ENCODE measurements around the gene MAST4.
"Not testable (repeated sequence)": the region's sequence is repeated elsewhere in the genome, so short reads cannot be mapped to it uniquely, and the experiment has no call there.

The MAST4 gene

DNA sequence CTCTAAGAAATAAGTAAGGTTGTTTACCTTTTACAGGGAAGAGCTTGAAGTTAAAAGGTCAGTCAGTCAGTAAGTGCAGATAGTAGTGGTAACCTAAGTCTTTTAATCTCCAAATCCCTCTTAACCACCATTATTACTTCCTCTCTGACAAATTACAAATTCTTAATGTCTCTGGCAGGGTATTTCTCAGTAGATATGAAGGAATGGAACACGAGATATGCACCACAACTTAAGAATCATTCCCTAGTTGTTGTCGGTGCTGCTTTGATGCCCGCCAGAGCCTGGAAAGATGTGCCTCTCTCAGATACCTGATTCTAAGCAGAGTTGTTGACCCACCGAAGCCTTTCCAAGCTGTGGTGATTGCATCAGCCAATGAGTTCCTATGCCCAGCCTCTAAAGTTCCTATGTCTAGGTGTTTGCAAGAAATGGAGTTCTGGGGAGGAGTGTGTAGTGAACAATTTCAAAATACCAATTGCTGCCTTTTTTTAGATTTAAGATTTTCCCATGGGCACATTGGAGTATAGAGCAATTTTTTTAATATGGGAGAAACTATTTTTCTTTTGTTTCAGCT, 521.9 kb downstream of the MAST4 start:
- DNase-seq (ENCODE audit: low spot score): no peak
- POLR2A ChIA-PET (ENCODE audit: low non-redundant PET): no interaction called here
- TF ChIP-seq, protein P1, sequence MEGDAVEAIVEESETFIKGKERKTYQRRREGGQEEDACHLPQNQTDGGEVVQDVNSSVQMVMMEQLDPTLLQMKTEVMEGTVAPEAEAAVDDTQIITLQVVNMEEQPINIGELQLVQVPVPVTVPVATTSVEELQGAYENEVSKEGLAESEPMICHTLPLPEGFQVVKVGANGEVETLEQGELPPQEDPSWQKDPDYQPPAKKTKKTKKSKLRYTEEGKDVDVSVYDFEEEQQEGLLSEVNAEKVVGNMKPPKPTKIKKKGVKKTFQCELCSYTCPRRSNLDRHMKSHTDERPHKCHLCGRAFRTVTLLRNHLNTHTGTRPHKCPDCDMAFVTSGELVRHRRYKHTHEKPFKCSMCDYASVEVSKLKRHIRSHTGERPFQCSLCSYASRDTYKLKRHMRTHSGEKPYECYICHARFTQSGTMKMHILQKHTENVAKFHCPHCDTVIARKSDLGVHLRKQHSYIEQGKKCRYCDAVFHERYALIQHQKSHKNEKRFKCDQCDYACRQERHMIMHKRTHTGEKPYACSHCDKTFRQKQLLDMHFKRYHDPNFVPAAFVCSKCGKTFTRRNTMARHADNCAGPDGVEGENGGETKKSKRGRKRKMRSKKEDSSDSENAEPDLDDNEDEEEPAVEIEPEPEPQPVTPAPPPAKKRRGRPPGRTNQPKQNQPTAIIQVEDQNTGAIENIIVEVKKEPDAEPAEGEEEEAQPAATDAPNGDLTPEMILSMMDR (conservative IDR thresholded peaks at IDR 0.05; ENCODE audit: low read depth): no peak
- CTCF ChIA-PET: no interaction called here
- no peak overlapping the region for H3K27ac ChIP-seq

DNA sequence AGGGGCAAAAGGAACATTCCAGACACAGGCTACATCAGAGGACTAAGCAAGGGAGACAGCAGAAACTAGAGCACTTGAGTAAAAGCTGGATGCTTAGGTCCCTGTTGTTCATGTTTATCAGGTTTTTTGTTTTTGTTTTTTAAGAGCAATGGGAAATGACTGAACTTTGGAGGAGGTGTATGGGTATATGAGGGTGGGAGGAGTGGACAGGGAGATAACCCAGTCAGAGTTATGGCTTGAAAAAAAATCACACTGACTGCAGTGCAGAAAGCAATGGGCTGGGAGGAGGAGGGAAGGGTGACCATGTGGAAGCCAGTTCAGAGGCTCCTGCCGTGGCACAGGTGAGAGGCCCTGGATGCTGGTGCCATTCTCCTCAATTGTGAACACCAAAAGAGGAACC, 522.8 kb downstream of the MAST4 start:
- POLR2A ChIA-PET (ENCODE audit: low non-redundant PET): no interaction called here
- CTCF ChIA-PET: no interaction called here
- no peak overlapping the region for H3K27ac ChIP-seq
- DNase-seq (ENCODE audit: low spot score): no peak
- TF ChIP-seq, protein P1 (conservative IDR thresholded peaks at IDR 0.05; ENCODE audit: low read depth): no peak

DNA sequence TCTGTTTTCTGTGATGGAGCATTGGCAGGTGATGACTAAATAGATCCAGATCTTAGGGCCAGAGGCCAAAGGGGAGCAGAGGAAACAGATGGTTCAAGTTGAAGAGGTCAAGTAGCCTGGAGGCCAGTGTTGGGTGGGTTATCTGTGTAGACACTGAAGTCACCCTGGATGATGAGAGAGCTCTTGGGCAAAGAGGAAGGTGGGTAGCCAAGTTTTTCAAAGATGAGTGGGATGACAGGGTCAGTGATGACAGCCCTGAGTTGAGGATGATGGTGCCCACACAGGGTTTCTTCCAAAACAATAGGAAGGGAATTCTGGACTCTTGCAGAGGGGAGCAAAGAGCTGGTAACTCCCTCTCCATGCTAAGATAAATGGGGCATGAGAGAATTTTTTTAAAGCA, 523.8 kb downstream of the MAST4 start:
- H3K27ac ChIP-seq: no peak overlapping the region
- ChIA-PET CTCF (no interaction called here), POLR2A (ENCODE audit: low non-redundant PET) (no interaction called here)
- DNase-seq (ENCODE audit: low spot score): no peak
- TF ChIP-seq, protein P1 (conservative IDR thresholded peaks at IDR 0.05; ENCODE audit: low read depth): no peak

DNA sequence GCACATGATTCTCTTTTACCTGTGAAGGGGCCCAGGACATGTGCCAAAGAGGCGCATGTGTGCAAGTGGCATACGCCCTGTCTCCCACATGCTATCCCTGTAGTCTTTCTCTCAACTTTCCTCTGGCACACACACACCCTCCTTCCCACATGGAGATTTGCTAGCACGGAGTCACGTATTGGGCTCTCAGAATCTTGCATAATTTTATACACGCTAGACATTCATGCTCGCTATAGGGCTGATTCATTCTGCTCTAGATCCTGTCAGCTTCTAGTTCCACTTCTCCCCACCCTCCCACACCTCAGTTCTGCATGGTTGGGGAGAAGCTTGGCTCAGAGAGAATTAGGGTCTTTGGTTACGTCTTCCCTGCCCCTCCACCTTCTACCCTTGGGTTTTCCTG, 527.6 kb downstream of the MAST4 start:
- CTCF ChIA-PET: no interaction called here
- no peak for DNase-seq (ENCODE audit: low spot score)
- TF ChIP-seq, protein P1 (conservative IDR thresholded peaks at IDR 0.05; ENCODE audit: low read depth): no peak
- POLR2A ChIA-PET (ENCODE audit: low non-redundant PET): no interaction called here
- H3K27ac ChIP-seq: no peak overlapping the region

DNA sequence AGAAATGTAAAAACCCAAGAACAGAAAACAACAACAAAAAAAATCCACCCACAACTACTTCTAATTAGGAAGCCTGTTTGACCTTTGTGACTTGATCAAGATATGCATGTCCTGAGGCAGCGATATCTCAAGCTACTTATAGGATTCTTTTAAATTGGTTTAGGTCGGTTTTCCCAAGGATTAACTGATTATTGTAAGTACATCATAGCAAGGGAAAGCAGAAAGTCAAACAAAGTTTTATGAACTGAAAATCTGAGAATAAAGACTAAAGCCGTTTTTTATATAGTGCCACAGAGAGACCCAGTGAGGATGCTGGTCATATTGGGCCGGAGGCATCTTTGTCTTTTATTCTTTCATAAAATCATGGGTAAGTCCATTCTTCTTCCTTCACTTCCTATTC, 528.4 kb downstream of the MAST4 start:
- TF ChIP-seq, protein P1 (conservative IDR thresholded peaks at IDR 0.05; ENCODE audit: low read depth): no peak
- no peak overlapping the region for H3K27ac ChIP-seq
- POLR2A ChIA-PET (ENCODE audit: low non-redundant PET): no interaction called here
- CTCF ChIA-PET: no interaction called here
- DNase-seq (ENCODE audit: low spot score): no peak

DNA sequence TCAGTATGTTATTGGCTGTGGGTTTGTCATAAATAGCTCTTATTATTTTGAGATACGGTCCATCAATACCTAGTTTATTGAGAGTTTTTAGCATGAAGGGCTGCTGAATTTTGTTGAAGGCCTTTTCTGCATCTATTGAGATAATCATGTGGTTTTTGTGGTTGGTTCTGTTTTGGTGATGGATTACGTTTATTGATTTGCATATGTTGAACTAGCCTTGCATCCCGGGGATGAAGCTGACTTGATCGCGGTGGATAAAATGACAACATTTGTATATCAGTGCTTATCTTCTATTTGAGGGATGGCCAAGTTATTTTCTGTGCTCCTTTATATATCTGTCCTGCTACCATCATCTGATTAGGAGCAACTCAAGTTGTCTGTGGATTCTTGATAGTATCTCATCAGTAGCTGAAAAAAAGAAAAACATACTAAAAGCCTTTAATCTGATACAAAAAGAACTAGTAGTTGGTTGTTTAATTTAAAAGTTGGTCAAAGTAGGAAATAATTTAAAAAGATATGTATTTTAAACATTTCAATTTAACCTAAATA, 531.2 kb downstream of the MAST4 start:
- POLR2A ChIA-PET (ENCODE audit: low non-redundant PET); DNase-seq (ENCODE audit: low spot score); H3K27ac ChIP-seq: not testable (repeated sequence)
- CTCF ChIA-PET: interaction anchor here (0.7 kb wide), 1 partner anchor 313 kb away, joined by 4 read pairs; no protein-coding TSS in a partner anchor

DNA sequence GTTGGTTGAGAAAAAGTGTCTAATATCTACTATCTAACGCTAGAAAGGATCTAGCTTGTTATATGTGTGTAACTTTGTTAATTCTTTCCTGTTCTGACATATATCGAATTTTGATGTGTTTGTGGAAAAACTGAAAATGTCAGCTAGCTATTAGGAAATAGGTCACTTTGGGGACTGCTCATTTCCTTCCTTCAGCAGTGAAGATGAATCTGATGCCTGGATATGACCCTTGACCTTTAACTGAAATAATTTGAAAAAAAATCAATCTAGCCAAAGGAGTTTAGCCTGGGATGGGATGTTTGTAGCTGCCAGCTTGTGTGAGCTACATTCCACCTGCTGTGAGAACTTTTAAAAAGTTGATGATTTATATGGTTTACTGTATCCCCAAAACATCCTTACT, 533.6 kb downstream of the MAST4 start:
- POLR2A ChIA-PET (ENCODE audit: low non-redundant PET): interaction anchor here (0.7 kb wide), 1 partner anchor 42 kb away, joined by 3 read pairs; no protein-coding TSS in a partner anchor
- H3K27ac ChIP-seq: no peak overlapping the region
- no peak for DNase-seq (ENCODE audit: low spot score)
- CTCF ChIA-PET: interaction anchor here (0.6 to 1.7 kb wide), 2 partner anchors 138 to 299 kb away, joined by 3 read pairs; no protein-coding TSS in a partner anchor
- TF ChIP-seq, protein P1 (conservative IDR thresholded peaks at IDR 0.05; ENCODE audit: low read depth): no peak

All from RWPE1 (cell line).